Measurements from ENCODE around the gene TFPT.

- TF ChIP-seq CTCF (IDR thresholded peaks at IDR 0.05; ENCODE audit: low read length) (no peak), EZH2 (IDR thresholded peaks at IDR 0.05; ENCODE audit: borderline replicate concordance, low read length) (no peak)
Observed at GRCh38 chr19:54129617-54129996, 14.2 kb upstream of the TFPT start.

Data from OCI-LY1 (cell line).